Endothelial cell of umbilical vein (primary cell): ENCODE results near the gene SFTPB. TPM values are rescaled to one million over a fixed set of nuclear protein-coding genes. Genes with fewer than 3 reads are reported as not detected.

Source experiments
- BruUV-seq: library from RNA; stranded (reverse); fragments of 400-500 nt; replicated peaks from 2 replicates; lab custom pipeline; 2021; lab: Mats Ljungman, UMichigan
- CTCF ChIA-PET: fragments of 300-600, 350-600 bp; sonication (Branson Sonifier 250); formaldehyde crosslinking; loops from one replicate; lab custom pipeline; 2021; ENCODE audit warnings: antibody characterized with exemption, inconsistent platforms; lab: Charles Lee
- POLR2A ChIA-PET: fragments of 300-600, 350-600 bp; sonication (Branson Sonifier 250); formaldehyde crosslinking; loops from one replicate; lab custom pipeline; 2021; ENCODE audit warnings: antibody characterized with exemption, inconsistent platforms; lab: Charles Lee
- DNase-seq: peaks from one replicate; pipeline ENCODE4 v3.0.0-alpha.2; 2011; ENCODE audit warnings: low read depth, low spot score
- FAIRE-seq: peaks from 2 replicates; lab custom pipeline; 2011; peaks lifted over from hg19 to GRCh38; lab: Jason Lieb, UNC
- H2AFZ ChIP-seq: 2 replicates; pipeline ENCODE4 v1.6.0; 2012; ENCODE audit warnings: low read depth, low read length, control low read depth, inconsistent platforms
- H3K27ac ChIP-seq: 2 replicates; pipeline ENCODE4 v1.5.1; 2011; ENCODE audit warnings: low read depth, mild to moderate bottlenecking, control low read depth, low read length, moderate library complexity; ENCODE audit not compliant: insufficient read depth
- H3K27me3 ChIP-seq, 2 experiments: 2 replicates each; pipeline versions ENCODE4 v1.6.0 to v1.6.1; 2011; ENCODE audit warnings: low read length in 2 of 2, mixed read lengths in 1 of 2; ENCODE audit not compliant: control insufficient read depth in 2 of 2, insufficient read depth in 2 of 2
- H3K36me3 ChIP-seq, 2 experiments: 2 replicates in 1 of 2; 3 replicates in 1 of 2; pipeline ENCODE4 v1.5.1; 2011; ENCODE audit warnings: low read length in 2 of 2, mild to moderate bottlenecking in 1 of 2, moderate library complexity in 1 of 2; ENCODE audit not compliant: control insufficient read depth in 2 of 2, insufficient read depth in 2 of 2; ENCODE audit errors: extremely low read depth in 1 of 2
- H3K4me1 ChIP-seq: 3 replicates; pipeline ENCODE4 v1.5.1; 2011; ENCODE audit warnings: mild to moderate bottlenecking, low read length; ENCODE audit not compliant: control insufficient read depth, insufficient read depth; ENCODE audit errors: extremely low read depth
- H3K4me2 ChIP-seq: 2 replicates; pipeline ENCODE4 v1.6.1; 2011; ENCODE audit warnings: low read length, control low read depth, mixed read lengths; ENCODE audit not compliant: insufficient read depth
- H3K4me3 ChIP-seq, 3 experiments: fragments of 200-600 bp in 1 of 3; sonication (generic), shearing (Covaris generic) in 1 of 3; replicated peaks in 1 of 3; 2 replicates each; pipeline ENCODE4 v1.5.1; 2011 to 2016; ENCODE audit warnings: control low read depth in 3 of 3, low read length in 3 of 3, mild to moderate bottlenecking in 2 of 3, inconsistent platforms in 1 of 3, low read depth in 1 of 3, moderate library complexity in 1 of 3; ENCODE audit not compliant: insufficient read depth in 1 of 3
- H3K79me2 ChIP-seq: 2 replicates; pipeline ENCODE4 v1.6.0; 2012; ENCODE audit warnings: low read length, inconsistent platforms; ENCODE audit not compliant: control insufficient read depth, insufficient read depth
- H3K9ac ChIP-seq: replicated peaks from 2 replicates; pipeline ENCODE3; 2011; ENCODE audit warnings: low read length, control low read depth; ENCODE audit not compliant: insufficient read depth; ENCODE audit errors: extremely low read depth
- H3K9me1 ChIP-seq: replicated peaks from 3 replicates; pipeline ENCODE4 v1.6.0; 2011; ENCODE audit warnings: mild to moderate bottlenecking, low read length; ENCODE audit not compliant: control insufficient read depth, insufficient read depth; ENCODE audit errors: extremely low read depth
- H3K9me3 ChIP-seq: replicated peaks from 2 replicates; pipeline ENCODE4 v1.5.1; 2012; ENCODE audit warnings: low read length, inconsistent platforms; ENCODE audit not compliant: control insufficient read depth, insufficient read depth
- H4K20me1 ChIP-seq: replicated peaks from 2 replicates; pipeline ENCODE3; 2011; ENCODE audit warnings: mild to moderate bottlenecking, low read length; ENCODE audit not compliant: control insufficient read depth, insufficient read depth; ENCODE audit errors: extremely low read depth
- CTCF ChIP-seq, 2 donors: IDR thresholded peaks; 1 replicate in 1 of 2; 2 replicates in 1 of 2; pipeline ENCODE4 v1.5.1; 2011; ENCODE audit warnings: low read length in 2 of 2, mild to moderate bottlenecking in 2 of 2, moderate library complexity in 2 of 2, control low read depth in 1 of 2, inconsistent platforms in 1 of 2, low read depth in 1 of 2; ENCODE audit not compliant: insufficient read depth in 1 of 2; ENCODE audit errors: extremely low read depth in 1 of 2
- EZH2 ChIP-seq: IDR thresholded peaks from 2 replicates; pipeline ENCODE4 v1.6.1; 2012; ENCODE audit warnings: borderline replicate concordance, low read depth, mild to moderate bottlenecking, moderate library complexity, low read length, inconsistent platforms; ENCODE audit not compliant: severe bottlenecking
- FOS ChIP-seq: IDR thresholded peaks from 2 replicates; pipeline ENCODE4 v1.6.1; 2011; ENCODE audit warnings: mild to moderate bottlenecking, low read length, moderate library complexity, borderline replicate concordance; ENCODE audit not compliant: insufficient read depth
- GATA2 ChIP-seq: IDR thresholded peaks from 2 replicates; pipeline ENCODE4 v1.7.0; 2011; ENCODE audit warnings: low read depth, mild to moderate bottlenecking, moderate library complexity, mixed read lengths, low read length; ENCODE audit not compliant: insufficient read length, insufficient read depth
- JUN ChIP-seq: IDR thresholded peaks from 2 replicates; pipeline ENCODE4 v1.6.1; 2011; ENCODE audit warnings: borderline replicate concordance, low read depth; ENCODE audit not compliant: insufficient read length, insufficient read depth
- MAX ChIP-seq: IDR thresholded peaks from 2 replicates; pipeline ENCODE4 v1.6.1; 2011; ENCODE audit not compliant: insufficient read depth, insufficient read length
- MYC ChIP-seq: IDR thresholded peaks from one replicate; pipeline ENCODE4 v1.6.1; 2011; ENCODE audit warnings: mild to moderate bottlenecking, low read depth, low read length
- POLR2A ChIP-seq: IDR thresholded peaks from 2 replicates; pipeline ENCODE4 v1.6.1; 2012; ENCODE audit warnings: low read depth, mild to moderate bottlenecking, control low read depth, low read length
- POLR2AphosphoS5 ChIP-seq: IDR thresholded peaks from 2 replicates; pipeline ENCODE4 v1.6.1; 2012; ENCODE audit warnings: low read depth, mild to moderate bottlenecking, control low read depth, low read length, moderate library complexity; ENCODE audit not compliant: insufficient read depth
- dilution Hi-C: fragments of 300-500 bp; cut with MboI; formaldehyde crosslinking; loops from one replicate; pipeline ENCODE4 v1.15.0; 2019; ENCODE audit warnings: low sequenced_read_pairs; ENCODE audit not compliant: extremely low pct_ligation_motif_present
- intact Hi-C: fragments of 100-400 bp; cut with micrococcal nuclease; formaldehyde crosslinking; loops from one replicate; pipeline ENCODE4 v1.10.0; 2022
- polyA plus RNA-seq, 4 experiments: library from polyadenylated mRNA; depleted of rRNA in 3 of 4; stranded (reverse) in 3 of 4; unstranded in 1 of 4; fragments of >200 nt; gene quantifications; 2 replicates each; pipeline versions ENCODE4 v1.2.1 to v1.2.3, GENCODE V29; 2011 to 2012; ENCODE audit warnings: missing spikeins in 1 of 4
- total RNA-seq: library from RNA; stranded (reverse); gene quantifications from 2 replicates; pipeline ENCODE4 v1.2.3, GENCODE V29; 2021

The SFTPB gene
- total and polyA plus RNA-seq, 2 donors (not counting 3 experiments of a cell fraction or from before 2014, with no cell fraction given): not detected

- H3K27ac ChIP-seq: no peak overlapping the region
- intact Hi-C loops: no loop called here
- peaks cover 13% of the 10 kb centered on the region for H3K4me1 ChIP-seq
- H3K9me1 ChIP-seq: no peaks in the 10 kb centered on the region
- no peak overlapping the region for H3K4me3 ChIP-seq
- H3K4me2 ChIP-seq: no peak overlapping the region
- no peaks in the 10 kb centered on the region for H3K36me3 ChIP-seq
- no TSS peak for BruUV-seq
- H3K9me3 ChIP-seq: no peaks in the 10 kb centered on the region
- TF ChIP-seq FOS: no peak
- no peaks in the 10 kb centered on the region for H3K27me3 ChIP-seq
- no peak for DNase-seq
- H3K79me2 ChIP-seq: no peaks in the 10 kb centered on the region
- no peak for FAIRE-seq
- H4K20me1 ChIP-seq: no peaks in the 10 kb centered on the region
- no peak overlapping the region for H2AFZ ChIP-seq
- H3K9ac ChIP-seq: no peak overlapping the region
- ChIA-PET POLR2A (no interaction called here), CTCF (interaction anchor here (0.8 to 3.6 kb wide), 7 partner anchors 9 to 119 kb away, joined by 3 to 15 read pairs (median 4); no protein-coding TSS in a partner anchor)
- dilution Hi-C loops: no loop called here
These were observed 30.3 kb upstream of the SFTPB start for GRCh38 chr2:85698184-85698879.

- no TSS peak for BruUV-seq
These were observed 29.7 kb upstream of the SFTPB start for GRCh38 chr2:85697716-85698115.

More at GRCh38 chr2:85697716-85698115, 29.7 kb upstream of the SFTPB start:
- H3K79me2 ChIP-seq: no peaks in the 10 kb centered on the region
- ChIA-PET POLR2A (no interaction called here), CTCF (interaction anchor here (0.8 to 3.6 kb wide), 6 partner anchors 9 to 119 kb away, joined by 3 to 15 read pairs (median 4); no protein-coding TSS in a partner anchor)
- H4K20me1 ChIP-seq: no peaks in the 10 kb centered on the region
- dilution Hi-C loops (no loop called here), intact Hi-C loops (no loop called here)
- no peaks in the 10 kb centered on the region for H3K27me3 ChIP-seq
- FAIRE-seq (no peak), DNase-seq (no peak)
- no peak overlapping the region for H3K4me3 ChIP-seq
- H3K4me1 ChIP-seq: peaks cover 12% of the 10 kb centered on the region
- no peak overlapping the region for H3K9ac ChIP-seq
- no peaks in the 10 kb centered on the region for H3K9me1 ChIP-seq
- H2AFZ ChIP-seq: no peak overlapping the region
- no peaks in the 10 kb centered on the region for H3K36me3 ChIP-seq
- TF ChIP-seq POLR2A (no peak), CTCF (IDR thresholded peaks at IDR 0.05; ENCODE audit: extremely low read depth in 1 of 2, insufficient read depth in 1 of 2, low read depth in 1 of 2, low read length in 2 of 2) (no peak), FOS (no peak), POLR2AphosphoS5 (no peak), GATA2 (no peak), JUN (no peak), MAX (no peak), EZH2 (no peak), MYC (no peak)
- no peaks in the 10 kb centered on the region for H3K9me3 ChIP-seq
- H3K27ac ChIP-seq: no peak overlapping the region
- H3K4me2 ChIP-seq: no peak overlapping the region
